H1 (cell line): Measurements from ENCODE around the gene FBN3. TPM values are rescaled to one million over a fixed set of nuclear protein-coding genes. Genes with fewer than 3 reads are reported as not detected.
A peak's percentile ranks its signal among the peaks of the same experiment; 100 is the strongest.

Experiments used
- CTCF ChIA-PET: fragments of 300-600 bp; sonication (Branson Sonifier 250); formaldehyde crosslinking; loops from one replicate; lab custom pipeline; 2021; ENCODE audit not compliant: partially characterized antibody; lab: Charles Lee
- POLR2A ChIA-PET: fragments of 300-600 bp; sonication (Branson Sonifier 250); formaldehyde crosslinking; loops from one replicate; lab custom pipeline; 2021; ENCODE audit warnings: inconsistent platforms; ENCODE audit not compliant: partially characterized antibody; lab: Charles Lee
- DNase-seq, 2 experiments: peaks; one replicate each; pipeline versions ENCODE4 v3.0.0 to v3.0.0-alpha.2; 2010 to 2022; ENCODE audit warnings: low spot score in 2 of 2, low read depth in 1 of 2, mixed read lengths in 1 of 2
- FAIRE-seq: peaks from 2 replicates; lab custom pipeline; 2011; peaks lifted over from hg19 to GRCh38; lab: Jason Lieb, UNC
- H2AFZ ChIP-seq: 2 replicates; pipeline ENCODE4 v1.8.1; 2012; ENCODE audit warnings: low read length, inconsistent platforms
- H2AK5ac ChIP-seq: 2 replicates; pipeline ENCODE4 v1.6.1; 2013; ENCODE audit warnings: low read depth, low read length
- H2BK120ac ChIP-seq: replicated peaks from 2 replicates; pipeline ENCODE3; 2013; ENCODE audit warnings: low read depth, low read length, inconsistent platforms
- H2BK12ac ChIP-seq: 2 replicates; pipeline ENCODE4 v1.6.1; 2013; ENCODE audit warnings: low read depth, low read length
- H2BK15ac ChIP-seq: 2 replicates; pipeline ENCODE4 v1.6.1; 2013; ENCODE audit warnings: low read length
- H2BK20ac ChIP-seq: 2 replicates; pipeline ENCODE4 v1.6.1; 2013; ENCODE audit warnings: low read length
- H2BK5ac ChIP-seq: 2 replicates; pipeline ENCODE4 v1.6.1; 2013; ENCODE audit warnings: low read depth, low read length
- H3K14ac ChIP-seq: 2 replicates; pipeline ENCODE4 v1.6.1; 2013; ENCODE audit warnings: inconsistent platforms; ENCODE audit not compliant: insufficient read length
- H3K18ac ChIP-seq: 2 replicates; pipeline ENCODE4 v1.6.1; 2013; ENCODE audit warnings: low read length; ENCODE audit errors: extremely low read depth
- H3K23ac ChIP-seq: 2 replicates; pipeline ENCODE4 v1.6.1; 2013; ENCODE audit warnings: inconsistent platforms; ENCODE audit not compliant: insufficient read length
- H3K23me2 ChIP-seq: 2 replicates; pipeline ENCODE4 v1.6.1; 2013; ENCODE audit warnings: low read depth, low read length
- H3K27ac ChIP-seq: 2 replicates; pipeline ENCODE4 v1.6.1; 2011; ENCODE audit warnings: low read depth, low read length, inconsistent platforms
- H3K27me3 ChIP-seq, 4 experiments: replicated peaks in 1 of 4; 1 replicate in 1 of 4; 2 replicates in 3 of 4; pipeline versions ENCODE4 v1.6.1 to v1.8.1; 2011 to 2013; ENCODE audit warnings: low read length in 3 of 4, mild to moderate bottlenecking in 3 of 4, inconsistent platforms in 2 of 4, mixed read lengths in 2 of 4, moderate library complexity in 1 of 4; ENCODE audit not compliant: control insufficient read depth in 3 of 4, insufficient read depth in 3 of 4; ENCODE audit errors: extremely low read depth in 1 of 4
- H3K36me3 ChIP-seq, 4 experiments: 2 replicates each; pipeline versions ENCODE4 v1.6.1 to v1.8.1; 2011 to 2013; ENCODE audit warnings: mild to moderate bottlenecking in 4 of 4, low read length in 3 of 4, moderate library complexity in 2 of 4, control low read depth in 1 of 4, inconsistent platforms in 1 of 4; ENCODE audit not compliant: insufficient read depth in 4 of 4, control insufficient read depth in 2 of 4
- H3K4ac ChIP-seq: replicated peaks from 2 replicates; pipeline ENCODE3; 2013; ENCODE audit warnings: low read length, low read depth, mixed read lengths, inconsistent platforms; ENCODE audit not compliant: insufficient read length
- H3K4me1 ChIP-seq, 4 experiments: replicated peaks in 1 of 4; 1 replicate in 1 of 4; 2 replicates in 3 of 4; pipeline versions ENCODE4 v1.6.1 to v1.8.1; 2011 to 2013; ENCODE audit warnings: low read length in 3 of 4, inconsistent platforms in 2 of 4, mixed read lengths in 1 of 4; ENCODE audit not compliant: insufficient read depth in 4 of 4, control insufficient read depth in 3 of 4
- H3K4me2 ChIP-seq, 2 experiments: 2 replicates each; pipeline versions ENCODE4 v1.6.1 to v1.8.1; 2011 to 2013; ENCODE audit warnings: low read depth in 2 of 2, low read length in 2 of 2, control low read depth in 1 of 2, inconsistent platforms in 1 of 2, mild to moderate bottlenecking in 1 of 2; ENCODE audit not compliant: insufficient read depth in 1 of 2
- H3K4me3 ChIP-seq, 4 experiments: fragments of 200-600, 300-600 bp in 1 of 4; sonication (generic), shearing (Covaris generic), sonication (Bioruptor Twin) in 1 of 4; 2 replicates each; pipeline versions ENCODE4 v1.5.1 to v1.8.1; 2011 to 2016; ENCODE audit warnings: low read length in 4 of 4, low read depth in 3 of 4, control low read depth in 2 of 4, inconsistent platforms in 2 of 4, mild to moderate bottlenecking in 2 of 4, mixed read lengths in 1 of 4, moderate library complexity in 1 of 4; ENCODE audit not compliant: insufficient read depth in 2 of 4; ENCODE audit errors: extremely low read depth in 1 of 4
- H3K56ac ChIP-seq: replicated peaks from 2 replicates; pipeline ENCODE3; 2013; ENCODE audit warnings: low read depth, mild to moderate bottlenecking, mixed read lengths, low read length, inconsistent platforms; ENCODE audit not compliant: insufficient read length
- H3K79me1 ChIP-seq: 2 replicates; pipeline ENCODE4 v1.6.1; 2013; ENCODE audit warnings: low read depth, low read length, control low read depth
- H3K79me2 ChIP-seq, 2 experiments: 2 replicates each; pipeline versions ENCODE4 v1.6.1 to v1.8.1; 2012 to 2013; ENCODE audit warnings: low read length in 2 of 2, mild to moderate bottlenecking in 2 of 2, inconsistent platforms in 1 of 2; ENCODE audit not compliant: insufficient read depth in 2 of 2, control insufficient read depth in 1 of 2
- H3K9ac ChIP-seq, 4 experiments: replicated peaks in 1 of 4; 1 replicate in 1 of 4; 2 replicates in 3 of 4; pipeline versions ENCODE4 v1.6.1 to v1.8.1; 2011 to 2013; ENCODE audit warnings: low read depth in 3 of 4, low read length in 3 of 4, control low read depth in 2 of 4, mild to moderate bottlenecking in 2 of 4, moderate library complexity in 2 of 4, inconsistent platforms in 1 of 4; ENCODE audit errors: extremely low read depth in 1 of 4
- H3K9me3 ChIP-seq, 2 experiments: 2 replicates each; pipeline versions ENCODE4 v1.6.1 to v1.8.1; 2012 to 2013; ENCODE audit warnings: mild to moderate bottlenecking in 2 of 2, moderate library complexity in 2 of 2, control low read depth in 1 of 2, inconsistent platforms in 1 of 2, low read depth in 1 of 2, low read length in 1 of 2, mixed read lengths in 1 of 2; ENCODE audit not compliant: insufficient read depth in 2 of 2
- H4K20me1 ChIP-seq, 2 experiments: replicated peaks in 1 of 2; 2 replicates each; pipeline versions ENCODE3 to v1.8.1; 2011 to 2013; ENCODE audit warnings: inconsistent platforms in 2 of 2, low read length in 2 of 2, mild to moderate bottlenecking in 1 of 2; ENCODE audit not compliant: insufficient read depth in 2 of 2, control insufficient read depth in 1 of 2
- H4K5ac ChIP-seq: 2 replicates; pipeline ENCODE4 v1.6.1; 2013; ENCODE audit warnings: low read length, low read depth, mixed read lengths, inconsistent platforms; ENCODE audit not compliant: insufficient read length
- H4K8ac ChIP-seq: 2 replicates; pipeline ENCODE4 v1.8.0; 2013; ENCODE audit warnings: mild to moderate bottlenecking, moderate library complexity, low read length, inconsistent platforms; ENCODE audit not compliant: insufficient read depth; ENCODE audit errors: extremely low read depth
- H4K91ac ChIP-seq: replicated peaks from 2 replicates; pipeline ENCODE3; 2013; ENCODE audit warnings: low read length, mixed read lengths, inconsistent platforms; ENCODE audit not compliant: insufficient read length
- BACH1 ChIP-seq: IDR thresholded peaks from 2 replicates; pipeline ENCODE4 v1.6.1; 2012; ENCODE audit warnings: low read length, improper control_type of control experiment
- CEBPB ChIP-seq: IDR thresholded peaks from 2 replicates; pipeline ENCODE4 v1.6.1; 2012; ENCODE audit warnings: low read depth, low read length
- TEAD4 ChIP-seq: IDR thresholded peaks from 2 replicates; pipeline ENCODE4 v1.6.1; 2012; ENCODE audit warnings: low read depth, low read length, inconsistent platforms, mixed read lengths
- WGBS, 2 experiments: shearing (Covaris generic) in 1 of 2; methylation state at CpG; one replicate each; pipeline versions ENCODE4 v1.1.6 to v1.1.7; 2013 to 2015; ENCODE audit warnings: low lambda C conversion rate in 2 of 2, mixed read lengths in 2 of 2, inconsistent platforms in 1 of 2, low coverage in 1 of 2, missing lambda C conversion rate in 1 of 2; ENCODE audit not compliant: insufficient replicate concordance in 2 of 2, insufficient coverage in 1 of 2, insufficient read length in 1 of 2; ENCODE audit errors: extremely low coverage in 1 of 2, missing lambda C conversion rate in 1 of 2; 5-methylcytosine and 5-hydroxymethylcytosine counted together
- polyA plus RNA-seq, 7 experiments: library from polyadenylated mRNA; depleted of rRNA in 3 of 7; stranded (reverse) in 5 of 7; unstranded in 2 of 7; fragments of >200 nt in 5 of 7; fragments of 200-250 nt in 2 of 7; gene quantifications; 1 replicate in 5 of 7; 2 replicates in 1 of 7; 4 replicates in 1 of 7; pipeline versions ENCODE4 v1.2.1 to v1.2.3, GENCODE V29; 2011 to 2013; ENCODE audit warnings: missing spikeins in 2 of 7, mixed read lengths in 2 of 7
- total RNA-seq: library from RNA; stranded (reverse); fragmentation: NEBNext Ultra II Directional; extraction: Animal tissue kit (Norgen Biotek cat#: 25700); gene quantifications from 2 replicates; pipeline ENCODE4 v1.2.1, GENCODE V29; 2021

The FBN3 gene
- total and polyA plus RNA-seq, 2 of the 8 experiments (the other 6 are each of a cell fraction or from before 2014, with no cell fraction given) = 37.1 to 38.7 TPM

- Histone ChIP-seq H3K23me2 (no peaks in the 10 kb centered on the region), H3K36me3 (peaks cover under 1 to 11% (median 2%) of the 10 kb centered on the region in 4 experiments; a peak in 5 of 8 replicates), H4K5ac (no peak overlapping the region), H3K4me3 (no peak overlapping the region), H3K79me2 (no peaks in the 10 kb centered on the region), H3K14ac (no peak overlapping the region), H2BK5ac (no peak overlapping the region; the same call in 1 of the 2 replicates), H3K18ac (no peak overlapping the region), H3K4me2 (no peak overlapping the region), H4K91ac (no peak overlapping the region), H4K20me1 (peaks cover 0 to 4% of the 10 kb centered on the region in 2 experiments), H3K56ac (no peak overlapping the region), H3K9ac (no peak overlapping the region), H3K4me1 (no peaks in the 10 kb centered on the region), H3K27me3 (no peaks in the 10 kb centered on the region), H2BK12ac (no peak overlapping the region), H2AFZ (no peak overlapping the region), H3K23ac (no peak overlapping the region), H2AK5ac (no peak overlapping the region), H3K4ac (no peak overlapping the region), H3K79me1 (no peaks in the 10 kb centered on the region), H2BK20ac (no peak overlapping the region), H2BK15ac (no peak overlapping the region; the same call in 1 of the 2 replicates), H3K27ac (no peak overlapping the region), H2BK120ac (no peak overlapping the region), H4K8ac (no peak overlapping the region), H3K9me3 (no peaks in the 10 kb centered on the region)
- DNase-seq = no peak
- WGBS, 2 experiments = 82% methylated on average over 8 of the region's 11 CpGs; no CpG with 5 or more reads in 1 of the 2 experiments
- TF ChIP-seq CEBPB = peak; percentile 91
- no peak for TF ChIP-seq BACH1
- TF ChIP-seq TEAD4 = 0 out of 2 replicates have a peak, but pooled peaks have one; percentile 55
- FAIRE-seq = no peak
- POLR2A ChIA-PET = interaction anchor here (0.6 kb wide), 1 partner anchor 15 kb away, joined by 3 read pairs; no protein-coding TSS in a partner anchor
- CTCF ChIA-PET = interaction anchor here (0.6 to 3.8 kb wide), 5 partner anchors 13 to 337 kb away, joined by 3 to 14 read pairs (median 3); no protein-coding TSS in a partner anchor
Observed at GRCh38 chr19:8081569-8082550, 67.5 kb downstream of the FBN3 start.
